Inflammatory macrophage treated with lipopolysaccharide for 1 hour (primary cell): Measurements from ENCODE around the gene GNAS-AS1.

ENCODE experiments used
- DNase-seq, 2 donors: peaks; one replicate each; pipeline ENCODE4 v3.0.0-alpha.2; 2020 to 2022

GNAS-AS1 gene

GRCh38 chr20:58850693-58851174, at the start of gene GNAS-AS1:
Gene GNAS-AS1 (minus strand): TSS chr20:58850902.
- DNase-seq = no peak

- DNase-seq = no peak
Measured at GRCh38 chr20:58900397-58900796, 49.7 kb upstream of the GNAS-AS1 start.

- DNase-seq = no peak
Measured at GRCh38 chr20:58899512-58899911, 48.8 kb upstream of the GNAS-AS1 start.

- no peak for DNase-seq
Measured at GRCh38 chr20:58898629-58899408, 48.1 kb upstream of the GNAS-AS1 start.

GRCh38 chr20:58897488-58897887, 46.8 kb upstream of the GNAS-AS1 start:
- DNase-seq = peak in 1 of 2 donors; percentile 41

GRCh38 chr20:58896820-58897219, 46.1 kb upstream of the GNAS-AS1 start:
- no peak for DNase-seq

GRCh38 chr20:58895448-58896180, 44.9 kb upstream of the GNAS-AS1 start:
- no peak for DNase-seq

GRCh38 chr20:58894652-58895447, 44.1 kb upstream of the GNAS-AS1 start:
- DNase-seq = no peak

GRCh38 chr20:58893355-58894120, 42.8 kb upstream of the GNAS-AS1 start:
- peak in 1 of 2 donors; percentile 26 for DNase-seq

GRCh38 chr20:58892932-58893224, 42.2 kb upstream of the GNAS-AS1 start:
- no peak for DNase-seq

- no peak for DNase-seq
Measured at GRCh38 chr20:58892141-58892931, 41.6 kb upstream of the GNAS-AS1 start.

- no peak for DNase-seq
Measured at GRCh38 chr20:58891718-58892140, 41.0 kb upstream of the GNAS-AS1 start.

GRCh38 chr20:58891086-58891717, 40.5 kb upstream of the GNAS-AS1 start:
- DNase-seq = peak in 1 of 2 donors; percentile 43

- DNase-seq = peak; percentile 25 to 41
Measured at GRCh38 chr20:58890518-58891085, 39.9 kb upstream of the GNAS-AS1 start.

- no peak for DNase-seq
Measured at GRCh38 chr20:58889798-58890517, 39.3 kb upstream of the GNAS-AS1 start.

GRCh38 chr20:58889334-58889760, 38.6 kb upstream of the GNAS-AS1 start:
- DNase-seq = no peak

GRCh38 chr20:58888521-58889333, 38.0 kb upstream of the GNAS-AS1 start:
- peak; percentile 71 to 74 for DNase-seq

GRCh38 chr20:58888103-58888502, 37.4 kb upstream of the GNAS-AS1 start:
- DNase-seq = no peak

GRCh38 chr20:58886546-58886945, 35.8 kb upstream of the GNAS-AS1 start:
- no peak for DNase-seq
